HG02798 (cell line): Measurements from ENCODE around the gene KNOP1.

ENCODE experiments used
- ATAC-seq: cut with Tn5 transposase; IDR thresholded peaks from one replicate; pipeline ENCODE4 v1.9.1; 2021; ENCODE audit warnings: mild to moderate bottlenecking; ENCODE audit not compliant: unreplicated experiment, poor library complexity

KNOP1 gene

GRCh38 chr16:19717741-19718623 lies at the start of gene KNOP1, which contains the start of gene IQCK:
KNOP1 (minus strand) TSS chr16:19718227; CDS start chr16:19715035, 3,192 bp downstream.
IQCK (plus strand) TSS chr16:19718271; CDS start chr16:19718307, 36 bp downstream.
- ATAC-seq = peak; percentile 97

- no peak for ATAC-seq
These were observed 49.5 kb upstream of the KNOP1 start for GRCh38 chr16:19767497-19767896.

- no peak for ATAC-seq
These were observed 49.0 kb upstream of the KNOP1 start for GRCh38 chr16:19766988-19767387.

- no peak for ATAC-seq
These were observed 48.5 kb upstream of the KNOP1 start for GRCh38 chr16:19766554-19766884.

- ATAC-seq = no peak
These were observed 48.0 kb upstream of the KNOP1 start for GRCh38 chr16:19765860-19766553.

GRCh38 chr16:19760356-19761060 lies 42.5 kb upstream of the KNOP1 start:
- ATAC-seq = no peak

- no peak for ATAC-seq
These were observed 40.0 kb upstream of the KNOP1 start for GRCh38 chr16:19757762-19758595.

GRCh38 chr16:19757026-19757425 lies 39.0 kb upstream of the KNOP1 start:
- no peak for ATAC-seq

- no peak for ATAC-seq
These were observed 37.2 kb upstream of the KNOP1 start for GRCh38 chr16:19755268-19755667.

- no peak for ATAC-seq
These were observed 36.6 kb upstream of the KNOP1 start for GRCh38 chr16:19754644-19755036.

- no peak for ATAC-seq
These were observed 36.0 kb upstream of the KNOP1 start for GRCh38 chr16:19753815-19754643.

- no peak for ATAC-seq
These were observed 33.7 kb upstream of the KNOP1 start for GRCh38 chr16:19751478-19752385.

GRCh38 chr16:19749571-19750080 lies 31.6 kb upstream of the KNOP1 start:
- ATAC-seq = no peak

- ATAC-seq = no peak
These were observed 30.6 kb upstream of the KNOP1 start for GRCh38 chr16:19748389-19749168.

- ATAC-seq = no peak
These were observed 28.5 kb upstream of the KNOP1 start for GRCh38 chr16:19746561-19746960.

GRCh38 chr16:19745286-19746010 lies 27.4 kb upstream of the KNOP1 start:
- no peak for ATAC-seq

GRCh38 chr16:19744670-19745069 lies 26.6 kb upstream of the KNOP1 start:
- no peak for ATAC-seq
